Measurements from ENCODE around the gene BCL7B. TPM values are rescaled to one million over a fixed set of nuclear protein-coding genes. Genes with fewer than 3 reads are reported as not detected.

BCL7B gene
- total and polyA plus RNA-seq, 2 of the 13 experiments (the other 11 are each of a cell fraction or from before 2014, with no cell fraction given), result 24.3 to 38.2 TPM

DNA sequence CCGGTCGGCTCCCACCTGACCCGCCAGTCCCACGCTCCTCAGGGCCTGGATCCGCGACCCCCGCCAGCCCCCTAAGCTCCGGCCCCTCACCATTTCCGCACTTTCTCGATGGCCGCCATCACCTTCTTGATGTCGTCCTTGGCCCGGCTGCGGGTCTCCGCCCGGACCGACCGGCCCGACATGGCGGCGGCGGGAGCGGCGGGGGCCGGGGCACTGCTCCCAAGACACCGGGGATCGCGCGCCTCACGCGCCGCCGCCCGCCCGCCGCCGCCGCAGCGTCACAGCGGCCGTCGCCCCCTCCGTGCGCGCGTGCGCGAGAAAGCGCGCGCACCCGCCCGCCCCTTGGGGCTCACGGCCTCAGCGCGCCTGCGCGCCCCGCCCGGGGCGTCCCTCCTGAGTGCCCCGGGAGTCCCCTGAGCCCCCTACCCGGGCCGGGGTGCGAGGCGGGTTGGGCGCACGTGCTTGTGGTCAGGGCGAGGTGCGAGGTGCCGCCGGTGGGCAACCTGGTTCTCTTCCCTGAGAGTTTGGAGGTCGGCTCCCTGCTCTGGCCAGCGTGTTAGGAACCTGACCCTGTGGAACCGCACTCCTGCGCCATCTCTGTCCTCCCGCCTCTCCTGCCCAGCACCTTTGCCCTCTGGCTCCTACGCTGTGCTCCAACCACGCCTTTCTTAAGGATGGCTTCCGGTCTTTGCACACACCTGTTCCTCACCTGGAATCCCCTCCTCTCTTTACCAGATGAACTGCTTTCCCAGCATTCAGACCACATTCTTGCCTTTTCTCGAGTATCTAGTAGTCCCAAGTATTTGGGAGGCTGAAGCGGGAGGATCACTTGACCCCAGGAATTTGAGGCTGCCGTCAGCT lies at the start of gene BCL7B (continued):
- no peak for TF ChIP-seq POLR2AphosphoS2 (IDR thresholded peaks at IDR 0.05; ENCODE audit: low read depth, low read length)
- TF ChIP-seq PAWR (CRISPR knock-in tag; IDR thresholded peaks at IDR 0.05; ENCODE audit: borderline replicate concordance), result no peak
- TF ChIP-seq, protein P1, sequence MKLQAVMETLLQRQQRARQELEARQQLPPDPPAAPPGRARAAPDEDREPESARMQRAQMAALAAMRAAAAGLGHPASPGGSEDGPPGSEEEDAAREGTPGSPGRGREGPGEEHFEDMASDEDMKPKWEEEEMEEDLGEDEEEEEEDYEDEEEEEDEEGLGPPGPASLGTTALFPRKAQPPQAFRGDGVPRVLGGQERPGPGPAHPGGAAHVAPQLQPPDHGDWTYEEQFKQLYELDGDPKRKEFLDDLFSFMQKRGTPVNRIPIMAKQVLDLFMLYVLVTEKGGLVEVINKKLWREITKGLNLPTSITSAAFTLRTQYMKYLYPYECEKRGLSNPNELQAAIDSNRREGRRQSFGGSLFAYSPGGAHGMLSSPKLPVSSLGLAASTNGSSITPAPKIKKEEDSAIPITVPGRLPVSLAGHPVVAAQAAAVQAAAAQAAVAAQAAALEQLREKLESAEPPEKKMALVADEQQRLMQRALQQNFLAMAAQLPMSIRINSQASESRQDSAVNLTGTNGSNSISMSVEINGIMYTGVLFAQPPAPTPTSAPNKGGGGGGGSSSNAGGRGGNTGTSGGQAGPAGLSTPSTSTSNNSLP (IDR thresholded peaks at IDR 0.05; ENCODE audit: low read depth, low read length), result no peak
- TF ChIP-seq SOX13 (IDR thresholded peaks at IDR 0.05), result no peak
- no peak for TF ChIP-seq SOX13 (CRISPR knock-in tag; conservative IDR thresholded peaks at IDR 0.05 in 1 of 2, IDR thresholded peaks at IDR 0.05 in 1 of 2)
- TF ChIP-seq JUND (CRISPR knock-in tag; IDR thresholded peaks at IDR 0.05), result peak; percentile 62
- no peak for TF ChIP-seq PHB2 (IDR thresholded peaks at IDR 0.05; ENCODE audit: partially characterized antibody)
- peak; percentile 11; the same call in 1 of the 2 replicates for TF ChIP-seq PHF21A (CRISPR knock-in tag; IDR thresholded peaks at IDR 0.05)
- TF ChIP-seq ADNP (CRISPR knock-in tag; IDR thresholded peaks at IDR 0.05), result peak; percentile 76
- no peak for TF ChIP-seq CBX2 (IDR thresholded peaks at IDR 0.05; ENCODE audit: low read depth, low read length)
- TF ChIP-seq CBX2 (CRISPR knock-in tag; IDR thresholded peaks at IDR 0.05; ENCODE audit: low read depth), result no peak
- TF ChIP-seq ZBTB25 (CRISPR knock-in tag; IDR thresholded peaks at IDR 0.05), result no peak; the same call in 1 of the 2 replicates
- TF ChIP-seq ZNF644 (CRISPR knock-in tag; IDR thresholded peaks at IDR 0.05; ENCODE audit: low read depth), result no peak
- peak; percentile 47; the same call in 1 of the 2 replicates for TF ChIP-seq ZNF629 (CRISPR knock-in tag; conservative IDR thresholded peaks at IDR 0.05)
- 0 out of 2 replicates have a peak, but pooled peaks have one; percentile 77 for TF ChIP-seq ZNF17 (CRISPR knock-in tag; IDR thresholded peaks at IDR 0.05)
- TF ChIP-seq ERF (CRISPR knock-in tag; IDR thresholded peaks at IDR 0.05), result peak; percentile 60
- no peak for TF ChIP-seq ZKSCAN5 (CRISPR knock-in tag; IDR thresholded peaks at IDR 0.05)
- peak; percentile 90; the same call in 1 of the 2 replicates for TF ChIP-seq ZNF251 (CRISPR knock-in tag; IDR thresholded peaks at IDR 0.05)
- TF ChIP-seq NFE2L2 (IDR thresholded peaks at IDR 0.05; ENCODE audit: low read length), result no peak
- TF ChIP-seq, protein P2, sequence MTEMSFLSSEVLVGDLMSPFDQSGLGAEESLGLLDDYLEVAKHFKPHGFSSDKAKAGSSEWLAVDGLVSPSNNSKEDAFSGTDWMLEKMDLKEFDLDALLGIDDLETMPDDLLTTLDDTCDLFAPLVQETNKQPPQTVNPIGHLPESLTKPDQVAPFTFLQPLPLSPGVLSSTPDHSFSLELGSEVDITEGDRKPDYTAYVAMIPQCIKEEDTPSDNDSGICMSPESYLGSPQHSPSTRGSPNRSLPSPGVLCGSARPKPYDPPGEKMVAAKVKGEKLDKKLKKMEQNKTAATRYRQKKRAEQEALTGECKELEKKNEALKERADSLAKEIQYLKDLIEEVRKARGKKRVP (CRISPR knock-in tag; IDR thresholded peaks at IDR 0.05), result peak in 1 of 2 experiments; percentile 69; a peak in 1 of 4 replicates
- TF ChIP-seq GATAD1 (CRISPR knock-in tag; IDR thresholded peaks at IDR 0.05), result no peak; the same call in 1 of the 2 replicates
- TF ChIP-seq SAP130 (CRISPR knock-in tag; IDR thresholded peaks at IDR 0.05; ENCODE audit: low read depth), result peak; percentile 15; the same call in 1 of the 2 replicates
- TF ChIP-seq, protein P3, sequence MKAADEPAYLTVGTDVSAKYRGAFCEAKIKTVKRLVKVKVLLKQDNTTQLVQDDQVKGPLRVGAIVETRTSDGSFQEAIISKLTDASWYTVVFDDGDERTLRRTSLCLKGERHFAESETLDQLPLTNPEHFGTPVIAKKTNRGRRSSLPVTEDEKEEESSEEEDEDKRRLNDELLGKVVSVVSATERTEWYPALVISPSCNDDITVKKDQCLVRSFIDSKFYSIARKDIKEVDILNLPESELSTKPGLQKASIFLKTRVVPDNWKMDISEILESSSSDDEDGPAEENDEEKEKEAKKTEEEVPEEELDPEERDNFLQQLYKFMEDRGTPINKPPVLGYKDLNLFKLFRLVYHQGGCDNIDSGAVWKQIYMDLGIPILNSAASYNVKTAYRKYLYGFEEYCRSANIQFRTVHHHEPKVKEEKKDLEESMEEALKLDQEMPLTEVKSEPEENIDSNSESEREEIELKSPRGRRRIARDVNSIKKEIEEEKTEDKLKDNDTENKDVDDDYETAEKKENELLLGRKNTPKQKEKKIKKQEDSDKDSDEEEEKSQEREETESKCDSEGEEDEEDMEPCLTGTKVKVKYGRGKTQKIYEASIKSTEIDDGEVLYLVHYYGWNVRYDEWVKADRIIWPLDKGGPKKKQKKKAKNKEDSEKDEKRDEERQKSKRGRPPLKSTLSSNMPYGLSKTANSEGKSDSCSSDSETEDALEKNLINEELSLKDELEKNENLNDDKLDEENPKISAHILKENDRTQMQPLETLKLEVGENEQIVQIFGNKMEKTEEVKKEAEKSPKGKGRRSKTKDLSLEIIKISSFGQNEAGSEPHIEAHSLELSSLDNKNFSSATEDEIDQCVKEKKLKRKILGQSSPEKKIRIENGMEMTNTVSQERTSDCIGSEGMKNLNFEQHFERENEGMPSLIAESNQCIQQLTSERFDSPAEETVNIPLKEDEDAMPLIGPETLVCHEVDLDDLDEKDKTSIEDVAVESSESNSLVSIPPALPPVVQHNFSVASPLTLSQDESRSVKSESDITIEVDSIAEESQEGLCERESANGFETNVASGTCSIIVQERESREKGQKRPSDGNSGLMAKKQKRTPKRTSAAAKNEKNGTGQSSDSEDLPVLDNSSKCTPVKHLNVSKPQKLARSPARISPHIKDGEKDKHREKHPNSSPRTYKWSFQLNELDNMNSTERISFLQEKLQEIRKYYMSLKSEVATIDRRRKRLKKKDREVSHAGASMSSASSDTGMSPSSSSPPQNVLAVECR (CRISPR knock-in tag; IDR thresholded peaks at IDR 0.05; ENCODE audit: borderline replicate concordance), result no peak; the same call in 1 of the 2 replicates
